ENCODE data around the gene ROBO2. TPM values are rescaled to one million over a fixed set of nuclear protein-coding genes. Genes with fewer than 3 reads are reported as not detected.

ROBO2 gene
- total and polyA plus RNA-seq, 10 donors, result 0.41 to 14.8 (median 5.2) TPM

GRCh38 chr3:77626157-77626556 is 586.3 kb downstream of the ROBO2 start:
- WGBS, 5 donors, result 85 to 100% (median 87%) methylated on average over 1 of the region's 1 CpG
- Histone ChIP-seq H3K27me3 (replicated peaks in 1 of 7) (no peaks in the 10 kb centered on the region), H3K4me3 (no peak overlapping the region), H3K36me3 (no peaks in the 10 kb centered on the region), H3K9me3 (no peaks in the 10 kb centered on the region), H3K4me1 (no peaks in the 10 kb centered on the region), H3K27ac (no peak overlapping the region)
- DNase-seq, result no peak
- intact Hi-C loops (cut with DNase I; ENCODE audit: low total_unique reads), result no loop called here
- TF ChIP-seq POLR2AphosphoS5 (IDR thresholded peaks at IDR 0.05) (no peak), POLR2A (IDR thresholded peaks at IDR 0.05) (no peak)
- TF ChIP-seq, protein P1, sequence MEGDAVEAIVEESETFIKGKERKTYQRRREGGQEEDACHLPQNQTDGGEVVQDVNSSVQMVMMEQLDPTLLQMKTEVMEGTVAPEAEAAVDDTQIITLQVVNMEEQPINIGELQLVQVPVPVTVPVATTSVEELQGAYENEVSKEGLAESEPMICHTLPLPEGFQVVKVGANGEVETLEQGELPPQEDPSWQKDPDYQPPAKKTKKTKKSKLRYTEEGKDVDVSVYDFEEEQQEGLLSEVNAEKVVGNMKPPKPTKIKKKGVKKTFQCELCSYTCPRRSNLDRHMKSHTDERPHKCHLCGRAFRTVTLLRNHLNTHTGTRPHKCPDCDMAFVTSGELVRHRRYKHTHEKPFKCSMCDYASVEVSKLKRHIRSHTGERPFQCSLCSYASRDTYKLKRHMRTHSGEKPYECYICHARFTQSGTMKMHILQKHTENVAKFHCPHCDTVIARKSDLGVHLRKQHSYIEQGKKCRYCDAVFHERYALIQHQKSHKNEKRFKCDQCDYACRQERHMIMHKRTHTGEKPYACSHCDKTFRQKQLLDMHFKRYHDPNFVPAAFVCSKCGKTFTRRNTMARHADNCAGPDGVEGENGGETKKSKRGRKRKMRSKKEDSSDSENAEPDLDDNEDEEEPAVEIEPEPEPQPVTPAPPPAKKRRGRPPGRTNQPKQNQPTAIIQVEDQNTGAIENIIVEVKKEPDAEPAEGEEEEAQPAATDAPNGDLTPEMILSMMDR (IDR thresholded peaks at IDR 0.05 in 8 of 11, conservative IDR thresholded peaks at IDR 0.05 in 3 of 11), result no peak

- no peaks in the 10 kb centered on the region for H3K9me3 ChIP-seq
- intact Hi-C loops (cut with DNase I; ENCODE audit: low total_unique reads), result no loop called here
- DNase-seq, result no peak
- H3K4me1 ChIP-seq, result no peaks in the 10 kb centered on the region
- no peaks in the 10 kb centered on the region for H3K36me3 ChIP-seq
- no peak for TF ChIP-seq POLR2A (IDR thresholded peaks at IDR 0.05)
- TF ChIP-seq, protein P1 (IDR thresholded peaks at IDR 0.05 in 8 of 11, conservative IDR thresholded peaks at IDR 0.05 in 3 of 11), result no peak
- no peak for TF ChIP-seq POLR2AphosphoS5 (IDR thresholded peaks at IDR 0.05)
- H3K27ac ChIP-seq, result no peak overlapping the region
- no peak overlapping the region for H3K4me3 ChIP-seq
- 52 to 68% (median 66%) methylated on average over 2 of the region's 2 CpGs for WGBS, 5 donors
- no peaks in the 10 kb centered on the region for H3K27me3 ChIP-seq (replicated peaks in 1 of 7)
Observed at GRCh38 chr3:77648214-77648613, 608.3 kb downstream of the ROBO2 start.

DNA sequence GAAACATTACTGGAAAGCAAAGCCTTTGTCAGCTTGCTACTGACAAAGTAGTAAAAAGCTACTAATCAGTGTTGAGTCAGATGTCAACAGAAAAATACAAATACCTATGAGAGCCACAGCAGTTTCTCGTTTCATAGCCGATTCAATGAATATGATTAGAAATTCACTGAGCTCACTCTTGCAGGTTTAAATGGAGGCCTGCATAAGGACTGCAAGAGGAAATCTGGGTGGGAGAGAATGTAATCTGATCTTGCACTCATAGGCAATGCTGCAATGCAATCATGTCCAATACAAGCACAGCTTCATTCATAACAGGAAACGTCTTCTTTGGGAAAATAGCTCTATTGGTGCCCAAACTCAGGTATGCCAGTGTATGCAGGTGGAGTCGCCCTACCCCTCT is 608.8 kb downstream of the ROBO2 start:
- H3K9me3 ChIP-seq, result no peaks in the 10 kb centered on the region
- no peak overlapping the region for H3K4me3 ChIP-seq
- no peaks in the 10 kb centered on the region for H3K36me3 ChIP-seq
- WGBS, 5 donors, result 56 to 73% (median 62%) methylated on average over 4 of the region's 4 CpGs
- no peak overlapping the region for H3K27ac ChIP-seq
- no peaks in the 10 kb centered on the region for H3K27me3 ChIP-seq (replicated peaks in 1 of 7)
- no peaks in the 10 kb centered on the region for H3K4me1 ChIP-seq
- DNase-seq, result no peak
- intact Hi-C loops (cut with DNase I; ENCODE audit: low total_unique reads), result no loop called here
- no peak for TF ChIP-seq POLR2A (IDR thresholded peaks at IDR 0.05)
- TF ChIP-seq, protein P1 (IDR thresholded peaks at IDR 0.05 in 8 of 11, conservative IDR thresholded peaks at IDR 0.05 in 3 of 11), result no peak
- TF ChIP-seq POLR2AphosphoS5 (IDR thresholded peaks at IDR 0.05), result no peak

- Histone ChIP-seq H3K36me3 (no peaks in the 10 kb centered on the region), H3K4me3 (no peak overlapping the region), H3K9me3 (no peaks in the 10 kb centered on the region), H3K27me3 (replicated peaks in 1 of 7) (no peaks in the 10 kb centered on the region), H3K27ac (no peak overlapping the region), H3K4me1 (no peaks in the 10 kb centered on the region)
- TF ChIP-seq, protein P1 (IDR thresholded peaks at IDR 0.05 in 8 of 11, conservative IDR thresholded peaks at IDR 0.05 in 3 of 11), result no peak
- TF ChIP-seq POLR2A (IDR thresholded peaks at IDR 0.05), result no peak
- TF ChIP-seq POLR2AphosphoS5 (IDR thresholded peaks at IDR 0.05), result no peak
- intact Hi-C loops (cut with DNase I; ENCODE audit: low total_unique reads), result no loop called here
- no peak for DNase-seq
Observed at GRCh38 chr3:77652624-77653023, 612.7 kb downstream of the ROBO2 start.
